Prostate gland (tissue), 2 donors: ENCODE measurements around the gene ITIH1.

ENCODE experiments used
- POLR2A ChIP-seq: fragments of 450-650 bp; IDR thresholded peaks from one replicate; pipeline ENCODE4 v1.6.1; 2016; ENCODE audit warnings: antibody characterized with exemption, mild to moderate bottlenecking
- TF ChIP-seq, protein P1 (sequence below), 4 experiments: fragments of 200-600 bp in 2 of 4; fragments of 450-650 bp in 2 of 4; sonication (generic) in 2 of 4; IDR thresholded peaks; 1 replicate in 3 of 4; 2 replicates in 1 of 4; pipeline ENCODE4 v1.5.1; 2016 to 2019; ENCODE audit warnings: antibody characterized with exemption in 4 of 4, mild to moderate bottlenecking in 2 of 4, moderate library complexity in 2 of 4

GRCh38 chr3:52841211-52841980 is 64.0 kb downstream of the ITIH1 start:
- TF ChIP-seq, protein P1, sequence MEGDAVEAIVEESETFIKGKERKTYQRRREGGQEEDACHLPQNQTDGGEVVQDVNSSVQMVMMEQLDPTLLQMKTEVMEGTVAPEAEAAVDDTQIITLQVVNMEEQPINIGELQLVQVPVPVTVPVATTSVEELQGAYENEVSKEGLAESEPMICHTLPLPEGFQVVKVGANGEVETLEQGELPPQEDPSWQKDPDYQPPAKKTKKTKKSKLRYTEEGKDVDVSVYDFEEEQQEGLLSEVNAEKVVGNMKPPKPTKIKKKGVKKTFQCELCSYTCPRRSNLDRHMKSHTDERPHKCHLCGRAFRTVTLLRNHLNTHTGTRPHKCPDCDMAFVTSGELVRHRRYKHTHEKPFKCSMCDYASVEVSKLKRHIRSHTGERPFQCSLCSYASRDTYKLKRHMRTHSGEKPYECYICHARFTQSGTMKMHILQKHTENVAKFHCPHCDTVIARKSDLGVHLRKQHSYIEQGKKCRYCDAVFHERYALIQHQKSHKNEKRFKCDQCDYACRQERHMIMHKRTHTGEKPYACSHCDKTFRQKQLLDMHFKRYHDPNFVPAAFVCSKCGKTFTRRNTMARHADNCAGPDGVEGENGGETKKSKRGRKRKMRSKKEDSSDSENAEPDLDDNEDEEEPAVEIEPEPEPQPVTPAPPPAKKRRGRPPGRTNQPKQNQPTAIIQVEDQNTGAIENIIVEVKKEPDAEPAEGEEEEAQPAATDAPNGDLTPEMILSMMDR (IDR thresholded peaks at IDR 0.05) = no peak
- no peak for TF ChIP-seq POLR2A
